Subcutaneous adipose tissue (tissue), 4 donors: ENCODE measurements around the gene FGD6. TPM values are rescaled to one million over a fixed set of nuclear protein-coding genes. Genes with fewer than 3 reads are reported as not detected.

Source experiments
- total RNA-seq, 4 donors: library from RNA; depleted of rRNA; stranded (reverse); fragments of >200 nt; gene quantifications; one replicate each; pipeline ENCODE4 v1.1.0, GENCODE V29; 2016
- TF ChIP-seq, protein P1 (sequence below): fragments of 450-650 bp; IDR thresholded peaks from one replicate; pipeline ENCODE4 v1.5.1; 2016; ENCODE audit warnings: low read depth, mild to moderate bottlenecking, control low read depth, antibody characterized with exemption, moderate library complexity

Gene FGD6
- total RNA-seq, 4 donors from 2014 or later, result 3.4 to 13.8 (median 7.6) TPM

DNA sequence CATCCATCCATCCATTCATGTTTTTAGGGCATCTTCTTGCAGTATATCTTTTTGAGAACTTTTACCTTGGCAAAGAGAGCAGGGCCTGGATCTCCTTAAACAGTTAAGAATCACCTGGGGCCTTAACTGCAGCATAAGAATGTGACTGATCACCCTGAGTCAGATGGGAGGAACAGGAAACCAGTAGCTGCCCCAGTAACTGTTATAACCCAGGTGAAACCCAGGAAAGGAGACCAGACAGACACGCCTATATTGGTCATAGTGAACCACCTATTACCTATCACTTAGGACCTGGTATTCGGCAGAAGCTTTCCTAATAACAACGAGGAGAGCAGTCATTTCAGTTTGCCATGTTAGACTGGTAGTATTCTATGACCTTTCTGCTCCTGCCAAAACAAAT, 100.5 kb downstream of the FGD6 start:
- TF ChIP-seq, protein P1, sequence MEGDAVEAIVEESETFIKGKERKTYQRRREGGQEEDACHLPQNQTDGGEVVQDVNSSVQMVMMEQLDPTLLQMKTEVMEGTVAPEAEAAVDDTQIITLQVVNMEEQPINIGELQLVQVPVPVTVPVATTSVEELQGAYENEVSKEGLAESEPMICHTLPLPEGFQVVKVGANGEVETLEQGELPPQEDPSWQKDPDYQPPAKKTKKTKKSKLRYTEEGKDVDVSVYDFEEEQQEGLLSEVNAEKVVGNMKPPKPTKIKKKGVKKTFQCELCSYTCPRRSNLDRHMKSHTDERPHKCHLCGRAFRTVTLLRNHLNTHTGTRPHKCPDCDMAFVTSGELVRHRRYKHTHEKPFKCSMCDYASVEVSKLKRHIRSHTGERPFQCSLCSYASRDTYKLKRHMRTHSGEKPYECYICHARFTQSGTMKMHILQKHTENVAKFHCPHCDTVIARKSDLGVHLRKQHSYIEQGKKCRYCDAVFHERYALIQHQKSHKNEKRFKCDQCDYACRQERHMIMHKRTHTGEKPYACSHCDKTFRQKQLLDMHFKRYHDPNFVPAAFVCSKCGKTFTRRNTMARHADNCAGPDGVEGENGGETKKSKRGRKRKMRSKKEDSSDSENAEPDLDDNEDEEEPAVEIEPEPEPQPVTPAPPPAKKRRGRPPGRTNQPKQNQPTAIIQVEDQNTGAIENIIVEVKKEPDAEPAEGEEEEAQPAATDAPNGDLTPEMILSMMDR, result no peak

DNA sequence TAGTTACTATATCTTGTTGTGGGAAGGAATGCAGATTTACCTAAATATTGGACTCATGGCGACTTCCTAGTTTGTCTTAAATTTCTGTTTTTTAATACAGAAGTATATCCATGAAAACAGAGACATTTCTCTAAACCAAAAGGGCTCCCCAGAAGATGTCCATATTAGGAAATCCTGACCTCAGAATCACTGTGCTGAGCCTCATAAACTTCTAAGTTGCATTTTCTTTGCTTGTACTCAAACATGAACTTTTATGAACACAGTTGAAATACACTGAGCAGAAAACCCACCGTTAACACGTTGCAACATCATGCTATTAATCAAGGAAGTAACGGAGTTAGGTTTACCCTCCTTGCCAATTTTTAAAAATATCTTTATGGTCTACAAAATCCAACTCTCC, 100.9 kb downstream of the FGD6 start:
- TF ChIP-seq, protein P1, result no peak

DNA sequence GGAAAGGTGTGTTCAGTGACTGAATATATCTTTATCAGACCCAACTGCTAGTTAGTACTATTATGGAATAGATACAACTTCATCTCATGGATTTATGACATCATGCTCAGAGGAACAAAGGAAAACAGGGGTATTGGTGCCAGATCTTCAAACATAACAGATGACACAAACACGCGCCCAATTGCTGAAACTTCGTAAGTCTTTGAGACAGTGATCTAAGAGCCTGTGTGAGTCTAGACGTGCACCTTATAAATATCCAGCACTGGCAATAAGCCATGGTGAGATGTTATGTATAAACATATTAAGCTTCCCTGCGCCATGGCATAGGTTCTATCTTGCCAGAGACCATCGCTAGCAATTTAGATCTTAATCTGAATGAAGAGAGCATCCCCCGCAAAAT, 101.6 kb downstream of the FGD6 start:
- TF ChIP-seq, protein P1, result no peak

GRCh38 chr12:95114766-95115405, 102.4 kb downstream of the FGD6 start:
- TF ChIP-seq, protein P1, result no peak

DNA sequence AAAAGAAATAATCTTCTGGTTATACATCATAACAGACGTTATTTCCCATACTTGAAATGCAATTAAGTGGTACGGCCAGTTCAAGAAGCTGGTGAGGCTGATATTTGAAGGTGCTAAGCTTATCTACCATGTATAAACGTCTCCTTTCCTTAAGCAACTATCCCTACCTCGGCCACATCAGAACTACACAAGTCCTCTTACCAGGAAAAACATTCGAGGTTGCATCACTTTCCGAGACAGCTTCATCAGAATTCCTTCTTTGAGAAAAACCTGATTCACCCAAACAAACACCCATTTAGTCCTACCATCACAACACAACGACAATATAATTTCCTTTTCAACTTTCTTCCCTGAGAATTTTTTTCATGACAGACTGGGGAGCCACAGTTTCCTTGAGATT, 109.9 kb downstream of the FGD6 start:
- TF ChIP-seq, protein P1, result no peak

DNA sequence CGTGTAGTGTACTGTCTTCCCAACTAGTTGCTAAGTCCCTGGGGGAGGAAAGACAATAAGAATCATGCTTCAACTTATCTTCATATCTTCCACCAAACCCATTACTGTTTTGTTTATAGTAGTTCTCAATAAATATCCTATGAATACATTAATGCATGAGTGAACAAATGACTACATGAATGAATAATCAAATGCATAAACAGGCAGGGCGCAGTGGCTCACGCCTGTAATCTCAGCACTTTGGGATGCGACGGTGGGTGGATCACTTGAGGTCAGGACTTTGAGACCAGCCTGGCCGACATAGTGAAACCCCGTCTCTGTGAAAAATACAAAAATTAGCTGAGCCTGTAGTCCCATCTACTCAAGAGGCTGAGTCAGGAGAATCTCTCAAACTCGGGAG, 111.7 kb downstream of the FGD6 start:
- TF ChIP-seq, protein P1, result no peak

GRCh38 chr12:95104919-95105452, 112.3 kb downstream of the FGD6 start:
- TF ChIP-seq, protein P1, result no peak
